HepG2 (cell line): ENCODE data around the gene NUDT8. TPM values are rescaled to one million over a fixed set of nuclear protein-coding genes. Genes with fewer than 3 reads are reported as not detected.

Experiments used
- KAT8 ChIP-seq: IDR thresholded peaks from 2 replicates; pipeline ENCODE4 v1.6.1; 2016; ENCODE audit warnings: missing genetic modification reagents, missing compliant biosample characterization
- ZC3H13 ChIP-seq: sonication (generic); formaldehyde crosslinking; IDR thresholded peaks from 2 replicates; pipeline ENCODE4 v1.8.1; 2023; ENCODE audit warnings: mild to moderate bottlenecking, missing genetic modification reagents, moderate library complexity
- ZFP36 ChIP-seq: fragments of 150-350 bp; IDR thresholded peaks from 2 replicates; pipeline ENCODE4 v1.6.1; 2018; ENCODE audit warnings: borderline replicate concordance, low read length, low read depth; ENCODE audit not compliant: partially characterized antibody
- ZFP62 ChIP-seq: sonication (generic); formaldehyde crosslinking; IDR thresholded peaks from 2 replicates; pipeline ENCODE4 v1.4.0; 2020; ENCODE audit warnings: missing genetic modification reagents
- ZNF260 ChIP-seq: sonication (generic); formaldehyde crosslinking; IDR thresholded peaks from 2 replicates; pipeline ENCODE4 v1.4.0; 2020; ENCODE audit warnings: missing genetic modification reagents, low read depth, mild to moderate bottlenecking, borderline replicate concordance
- polyA plus RNA-seq, 8 experiments: library from polyadenylated mRNA; depleted of rRNA in 3 of 8; stranded (reverse) in 7 of 8; unstranded in 1 of 8; fragments of >200 nt; fragmentation: Illumina TruSeq in 4 of 8; extraction: Trizol in 4 of 8; gene quantifications; 2 replicates each; pipeline versions ENCODE4 v1.2.1 to v1.2.3, GENCODE V29; 2011 to 2016; ENCODE audit warnings: low read depth in 4 of 8, missing spikeins in 1 of 8, mixed read lengths in 1 of 8; ENCODE audit not compliant: insufficient read depth in 1 of 8
- total RNA-seq, 5 experiments: library from RNA; depleted of rRNA; stranded (reverse); fragments of >200 nt; fragmentation: Illumina TruSeq; extraction: Trizol; gene quantifications; 2 replicates each; pipeline ENCODE4 v1.2.3, GENCODE V29; 2016; ENCODE audit warnings: low read depth in 1 of 5
- TF ChIP-seq, protein P1 (sequence below): sonication (generic); formaldehyde crosslinking; IDR thresholded peaks from 2 replicates; pipeline ENCODE4 v1.8.0; 2022; ENCODE audit warnings: mild to moderate bottlenecking, missing genetic modification reagents
- TF ChIP-seq, protein P2 (sequence below): IDR thresholded peaks from 2 replicates; pipeline ENCODE4 v1.6.1; 2016; ENCODE audit warnings: missing compliant biosample characterization, missing genetic modification reagents, borderline replicate concordance
- TF ChIP-seq, protein P3 (sequence below): sonication (generic); formaldehyde crosslinking; conservative IDR thresholded peaks from 2 replicates; pipeline ENCODE4 v1.8.1; 2023; ENCODE audit warnings: missing genetic modification reagents
- TF ChIP-seq, protein P4 (sequence below): IDR thresholded peaks from 2 replicates; pipeline ENCODE4 v1.6.1; 2016; ENCODE audit warnings: low read depth, missing genetic modification reagents, missing compliant biosample characterization
- TF ChIP-seq, protein P5 (sequence below): IDR thresholded peaks from 2 replicates; pipeline ENCODE4 v1.6.1; 2016; ENCODE audit warnings: missing genetic modification reagents, missing compliant biosample characterization

Gene NUDT8
- total and polyA plus RNA-seq, 2 of the 13 experiments (the other 11 are each of a cell fraction or from before 2014, with no cell fraction given) = 6.7 to 25.8 TPM

DNA sequence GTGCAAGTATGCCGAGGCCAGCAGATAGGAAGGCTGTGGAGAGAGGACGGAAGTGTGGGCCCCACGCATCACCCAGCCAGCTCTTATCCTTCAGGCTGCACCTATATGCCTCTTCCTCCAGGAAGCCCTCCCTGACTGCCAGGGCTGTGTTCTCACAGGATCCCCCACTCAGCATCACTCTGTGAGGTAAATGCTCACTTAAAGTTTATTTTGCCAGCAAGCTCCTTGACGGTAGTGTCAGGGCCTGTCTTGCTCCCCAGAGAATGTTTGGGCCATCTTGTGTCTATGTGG, 5.4 kb upstream of the NUDT8 start (continued):
- TF ChIP-seq, protein P1, sequence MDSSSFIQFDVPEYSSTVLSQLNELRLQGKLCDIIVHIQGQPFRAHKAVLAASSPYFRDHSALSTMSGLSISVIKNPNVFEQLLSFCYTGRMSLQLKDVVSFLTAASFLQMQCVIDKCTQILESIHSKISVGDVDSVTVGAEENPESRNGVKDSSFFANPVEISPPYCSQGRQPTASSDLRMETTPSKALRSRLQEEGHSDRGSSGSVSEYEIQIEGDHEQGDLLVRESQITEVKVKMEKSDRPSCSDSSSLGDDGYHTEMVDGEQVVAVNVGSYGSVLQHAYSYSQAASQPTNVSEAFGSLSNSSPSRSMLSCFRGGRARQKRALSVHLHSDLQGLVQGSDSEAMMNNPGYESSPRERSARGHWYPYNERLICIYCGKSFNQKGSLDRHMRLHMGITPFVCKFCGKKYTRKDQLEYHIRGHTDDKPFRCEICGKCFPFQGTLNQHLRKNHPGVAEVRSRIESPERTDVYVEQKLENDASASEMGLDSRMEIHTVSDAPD (CRISPR knock-in tag) = no peak
- peak; percentile 91 for TF ChIP-seq ZFP36
- TF ChIP-seq, protein P2, sequence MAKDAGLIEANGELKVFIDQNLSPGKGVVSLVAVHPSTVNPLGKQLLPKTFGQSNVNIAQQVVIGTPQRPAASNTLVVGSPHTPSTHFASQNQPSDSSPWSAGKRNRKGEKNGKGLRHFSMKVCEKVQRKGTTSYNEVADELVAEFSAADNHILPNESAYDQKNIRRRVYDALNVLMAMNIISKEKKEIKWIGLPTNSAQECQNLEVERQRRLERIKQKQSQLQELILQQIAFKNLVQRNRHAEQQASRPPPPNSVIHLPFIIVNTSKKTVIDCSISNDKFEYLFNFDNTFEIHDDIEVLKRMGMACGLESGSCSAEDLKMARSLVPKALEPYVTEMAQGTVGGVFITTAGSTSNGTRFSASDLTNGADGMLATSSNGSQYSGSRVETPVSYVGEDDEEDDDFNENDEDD (CRISPR knock-in tag) = no peak
- TF ChIP-seq ZFP62 (CRISPR knock-in tag) = no peak
- TF ChIP-seq ZNF260 = no peak
- TF ChIP-seq, protein P3, sequence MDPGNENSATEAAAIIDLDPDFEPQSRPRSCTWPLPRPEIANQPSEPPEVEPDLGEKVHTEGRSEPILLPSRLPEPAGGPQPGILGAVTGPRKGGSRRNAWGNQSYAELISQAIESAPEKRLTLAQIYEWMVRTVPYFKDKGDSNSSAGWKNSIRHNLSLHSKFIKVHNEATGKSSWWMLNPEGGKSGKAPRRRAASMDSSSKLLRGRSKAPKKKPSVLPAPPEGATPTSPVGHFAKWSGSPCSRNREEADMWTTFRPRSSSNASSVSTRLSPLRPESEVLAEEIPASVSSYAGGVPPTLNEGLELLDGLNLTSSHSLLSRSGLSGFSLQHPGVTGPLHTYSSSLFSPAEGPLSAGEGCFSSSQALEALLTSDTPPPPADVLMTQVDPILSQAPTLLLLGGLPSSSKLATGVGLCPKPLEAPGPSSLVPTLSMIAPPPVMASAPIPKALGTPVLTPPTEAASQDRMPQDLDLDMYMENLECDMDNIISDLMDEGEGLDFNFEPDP (CRISPR knock-in tag) = no peak
- TF ChIP-seq, protein P4, sequence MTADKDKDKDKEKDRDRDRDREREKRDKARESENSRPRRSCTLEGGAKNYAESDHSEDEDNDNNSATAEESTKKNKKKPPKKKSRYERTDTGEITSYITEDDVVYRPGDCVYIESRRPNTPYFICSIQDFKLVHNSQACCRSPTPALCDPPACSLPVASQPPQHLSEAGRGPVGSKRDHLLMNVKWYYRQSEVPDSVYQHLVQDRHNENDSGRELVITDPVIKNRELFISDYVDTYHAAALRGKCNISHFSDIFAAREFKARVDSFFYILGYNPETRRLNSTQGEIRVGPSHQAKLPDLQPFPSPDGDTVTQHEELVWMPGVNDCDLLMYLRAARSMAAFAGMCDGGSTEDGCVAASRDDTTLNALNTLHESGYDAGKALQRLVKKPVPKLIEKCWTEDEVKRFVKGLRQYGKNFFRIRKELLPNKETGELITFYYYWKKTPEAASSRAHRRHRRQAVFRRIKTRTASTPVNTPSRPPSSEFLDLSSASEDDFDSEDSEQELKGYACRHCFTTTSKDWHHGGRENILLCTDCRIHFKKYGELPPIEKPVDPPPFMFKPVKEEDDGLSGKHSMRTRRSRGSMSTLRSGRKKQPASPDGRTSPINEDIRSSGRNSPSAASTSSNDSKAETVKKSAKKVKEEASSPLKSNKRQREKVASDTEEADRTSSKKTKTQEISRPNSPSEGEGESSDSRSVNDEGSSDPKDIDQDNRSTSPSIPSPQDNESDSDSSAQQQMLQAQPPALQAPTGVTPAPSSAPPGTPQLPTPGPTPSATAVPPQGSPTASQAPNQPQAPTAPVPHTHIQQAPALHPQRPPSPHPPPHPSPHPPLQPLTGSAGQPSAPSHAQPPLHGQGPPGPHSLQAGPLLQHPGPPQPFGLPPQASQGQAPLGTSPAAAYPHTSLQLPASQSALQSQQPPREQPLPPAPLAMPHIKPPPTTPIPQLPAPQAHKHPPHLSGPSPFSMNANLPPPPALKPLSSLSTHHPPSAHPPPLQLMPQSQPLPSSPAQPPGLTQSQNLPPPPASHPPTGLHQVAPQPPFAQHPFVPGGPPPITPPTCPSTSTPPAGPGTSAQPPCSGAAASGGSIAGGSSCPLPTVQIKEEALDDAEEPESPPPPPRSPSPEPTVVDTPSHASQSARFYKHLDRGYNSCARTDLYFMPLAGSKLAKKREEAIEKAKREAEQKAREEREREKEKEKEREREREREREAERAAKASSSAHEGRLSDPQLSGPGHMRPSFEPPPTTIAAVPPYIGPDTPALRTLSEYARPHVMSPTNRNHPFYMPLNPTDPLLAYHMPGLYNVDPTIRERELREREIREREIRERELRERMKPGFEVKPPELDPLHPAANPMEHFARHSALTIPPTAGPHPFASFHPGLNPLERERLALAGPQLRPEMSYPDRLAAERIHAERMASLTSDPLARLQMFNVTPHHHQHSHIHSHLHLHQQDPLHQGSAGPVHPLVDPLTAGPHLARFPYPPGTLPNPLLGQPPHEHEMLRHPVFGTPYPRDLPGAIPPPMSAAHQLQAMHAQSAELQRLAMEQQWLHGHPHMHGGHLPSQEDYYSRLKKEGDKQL (CRISPR knock-in tag) = no peak
- TF ChIP-seq ZC3H13 = 0 out of 2 replicates have a peak, but pooled peaks have one; percentile 30
- TF ChIP-seq, protein P5, sequence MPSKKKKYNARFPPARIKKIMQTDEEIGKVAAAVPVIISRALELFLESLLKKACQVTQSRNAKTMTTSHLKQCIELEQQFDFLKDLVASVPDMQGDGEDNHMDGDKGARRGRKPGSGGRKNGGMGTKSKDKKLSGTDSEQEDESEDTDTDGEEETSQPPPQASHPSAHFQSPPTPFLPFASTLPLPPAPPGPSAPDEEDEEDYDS (CRISPR knock-in tag) = no peak
- no peak for TF ChIP-seq KAT8 (CRISPR knock-in tag)
